Measurements from ENCODE around the gene XCR1. TPM values are rescaled to one million over a fixed set of nuclear protein-coding genes. Genes with fewer than 3 reads are reported as not detected.
A peak's percentile ranks its signal among the peaks of the same experiment; 100 is the strongest.

The XCR1 gene
- total and polyA plus RNA-seq, 10 donors: 0.06 to 7.3 (median 1.5) TPM

DNA sequence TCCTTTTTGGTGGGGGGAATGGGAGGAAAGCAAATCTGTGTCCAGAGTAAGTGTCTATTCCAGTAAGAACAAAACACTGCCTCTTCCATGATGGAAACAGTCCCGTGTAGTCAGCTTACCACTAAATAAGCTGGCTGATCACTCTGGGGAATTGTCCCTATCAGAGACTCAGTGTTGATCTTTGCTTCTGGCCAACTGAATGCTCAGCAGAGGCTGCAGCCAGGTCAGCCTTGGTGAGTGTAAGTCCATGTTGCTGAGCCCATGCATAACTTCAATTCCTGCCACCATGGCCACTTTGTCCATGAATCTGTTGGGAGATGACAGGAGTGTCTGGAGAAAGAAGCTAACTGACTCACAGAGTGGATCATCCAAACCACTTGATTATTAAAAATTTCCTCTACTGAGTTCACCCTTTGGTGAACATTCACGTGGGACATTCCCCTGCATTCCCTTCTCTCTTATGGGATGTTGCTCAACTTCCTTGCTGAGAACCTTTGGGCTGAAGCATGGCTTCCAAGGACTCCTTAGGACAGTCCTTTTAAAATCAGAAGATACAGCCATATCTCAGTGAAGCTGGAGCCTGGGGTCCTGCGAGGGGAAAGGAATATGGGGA is 33.9 kb upstream of the XCR1 start:
- no peak overlapping the region for H3K4me3 ChIP-seq
- peaks cover 0 to 45% (median 11%) of the 10 kb centered on the region in 6 donors for H3K4me1 ChIP-seq
- H3K9me3 ChIP-seq: no peaks in the 10 kb centered on the region
- H3K36me3 ChIP-seq: no peaks in the 10 kb centered on the region
- no peak for DNase-seq
- no peak overlapping the region for H3K27ac ChIP-seq
- TF ChIP-seq POLR2AphosphoS5 (IDR thresholded peaks at IDR 0.05): no peak
- TF ChIP-seq, protein P1, sequence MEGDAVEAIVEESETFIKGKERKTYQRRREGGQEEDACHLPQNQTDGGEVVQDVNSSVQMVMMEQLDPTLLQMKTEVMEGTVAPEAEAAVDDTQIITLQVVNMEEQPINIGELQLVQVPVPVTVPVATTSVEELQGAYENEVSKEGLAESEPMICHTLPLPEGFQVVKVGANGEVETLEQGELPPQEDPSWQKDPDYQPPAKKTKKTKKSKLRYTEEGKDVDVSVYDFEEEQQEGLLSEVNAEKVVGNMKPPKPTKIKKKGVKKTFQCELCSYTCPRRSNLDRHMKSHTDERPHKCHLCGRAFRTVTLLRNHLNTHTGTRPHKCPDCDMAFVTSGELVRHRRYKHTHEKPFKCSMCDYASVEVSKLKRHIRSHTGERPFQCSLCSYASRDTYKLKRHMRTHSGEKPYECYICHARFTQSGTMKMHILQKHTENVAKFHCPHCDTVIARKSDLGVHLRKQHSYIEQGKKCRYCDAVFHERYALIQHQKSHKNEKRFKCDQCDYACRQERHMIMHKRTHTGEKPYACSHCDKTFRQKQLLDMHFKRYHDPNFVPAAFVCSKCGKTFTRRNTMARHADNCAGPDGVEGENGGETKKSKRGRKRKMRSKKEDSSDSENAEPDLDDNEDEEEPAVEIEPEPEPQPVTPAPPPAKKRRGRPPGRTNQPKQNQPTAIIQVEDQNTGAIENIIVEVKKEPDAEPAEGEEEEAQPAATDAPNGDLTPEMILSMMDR (IDR thresholded peaks at IDR 0.05 in 8 of 11, conservative IDR thresholded peaks at IDR 0.05 in 3 of 11): no peak
- TF ChIP-seq POLR2A (IDR thresholded peaks at IDR 0.05): no peak
- 74 to 87% (median 77%) methylated on average over 3 of the region's 3 CpGs for WGBS, 5 donors
- intact Hi-C loops (cut with DNase I; ENCODE audit: low total_unique reads): no loop called here
- peaks cover 0 to 7% (median 0%) of the 10 kb centered on the region in 7 donors for H3K27me3 ChIP-seq (replicated peaks in 1 of 7)

DNA sequence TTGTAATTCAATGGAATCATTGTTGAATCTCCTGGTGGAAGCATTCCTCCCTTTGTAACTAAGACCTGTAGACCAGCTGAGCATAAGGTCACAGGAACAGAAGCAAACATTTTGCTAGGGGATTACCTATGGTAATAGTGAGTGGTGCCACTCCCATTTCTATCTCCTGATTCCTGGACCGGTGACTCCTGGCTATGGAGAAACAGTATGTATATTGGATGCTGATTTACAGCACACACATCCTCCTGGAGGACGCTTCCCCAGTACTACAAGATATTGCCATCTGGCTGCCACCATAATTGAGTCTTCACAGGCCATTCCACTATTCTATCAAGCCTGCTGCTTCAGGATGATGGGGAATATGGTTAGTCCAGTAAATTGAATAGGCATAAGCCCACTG is 33.3 kb upstream of the XCR1 start:
- Histone ChIP-seq H3K27me3 (replicated peaks in 1 of 7) (peaks cover 0 to 7% (median 0%) of the 10 kb centered on the region in 7 donors), H3K9me3 (no peaks in the 10 kb centered on the region), H3K4me3 (no peak overlapping the region), H3K27ac (no peak overlapping the region), H3K4me1 (peaks cover 0 to 39% (median 8%) of the 10 kb centered on the region in 6 donors), H3K36me3 (no peaks in the 10 kb centered on the region)
- TF ChIP-seq POLR2AphosphoS5 (IDR thresholded peaks at IDR 0.05) (no peak), POLR2A (IDR thresholded peaks at IDR 0.05) (no peak)
- TF ChIP-seq, protein P1 (IDR thresholded peaks at IDR 0.05 in 8 of 11, conservative IDR thresholded peaks at IDR 0.05 in 3 of 11): no peak
- DNase-seq: no peak
- intact Hi-C loops (cut with DNase I; ENCODE audit: low total_unique reads): no loop called here
- 85 to 100% (median 89%) methylated on average over 2 of the region's 2 CpGs for WGBS, 5 donors

DNA sequence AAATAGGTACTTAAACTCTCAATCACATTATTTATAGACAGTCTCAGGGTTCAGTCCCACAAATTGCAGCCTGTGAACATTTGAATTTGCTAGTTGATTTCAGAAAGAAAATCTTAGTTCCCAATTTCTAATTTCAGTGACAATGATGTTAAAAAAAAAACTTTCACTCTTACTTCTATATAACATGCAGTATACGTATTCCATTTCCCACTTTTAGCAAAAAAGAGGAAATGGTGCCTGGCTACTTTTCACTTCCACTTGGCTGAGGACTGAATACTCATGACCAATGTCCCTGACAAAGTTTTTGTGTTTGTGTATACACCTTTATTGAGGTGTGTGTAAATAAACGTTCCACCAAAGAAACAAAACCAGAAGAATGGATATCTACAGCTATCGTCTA is 32.1 kb upstream of the XCR1 start:
- Histone ChIP-seq H3K27me3 (replicated peaks in 1 of 7) (peaks cover 0 to 5% (median 0%) of the 10 kb centered on the region in 7 donors), H3K4me3 (no peak overlapping the region), H3K4me1 (peaks cover 0 to 27% (median 4%) of the 10 kb centered on the region in 6 donors), H3K27ac (peak overlapping the region in 2 of 8 donors; percentile 34 to 35), H3K36me3 (no peaks in the 10 kb centered on the region), H3K9me3 (no peaks in the 10 kb centered on the region)
- TF ChIP-seq POLR2A (IDR thresholded peaks at IDR 0.05): no peak
- TF ChIP-seq POLR2AphosphoS5 (IDR thresholded peaks at IDR 0.05): no peak
- TF ChIP-seq, protein P1 (IDR thresholded peaks at IDR 0.05 in 8 of 11, conservative IDR thresholded peaks at IDR 0.05 in 3 of 11): no peak
- intact Hi-C loops (cut with DNase I; ENCODE audit: low total_unique reads): no loop called here
- WGBS, 5 donors: 27 to 68% (median 34%) methylated on average over 3 of the region's 3 CpGs
- no peak for DNase-seq

DNA sequence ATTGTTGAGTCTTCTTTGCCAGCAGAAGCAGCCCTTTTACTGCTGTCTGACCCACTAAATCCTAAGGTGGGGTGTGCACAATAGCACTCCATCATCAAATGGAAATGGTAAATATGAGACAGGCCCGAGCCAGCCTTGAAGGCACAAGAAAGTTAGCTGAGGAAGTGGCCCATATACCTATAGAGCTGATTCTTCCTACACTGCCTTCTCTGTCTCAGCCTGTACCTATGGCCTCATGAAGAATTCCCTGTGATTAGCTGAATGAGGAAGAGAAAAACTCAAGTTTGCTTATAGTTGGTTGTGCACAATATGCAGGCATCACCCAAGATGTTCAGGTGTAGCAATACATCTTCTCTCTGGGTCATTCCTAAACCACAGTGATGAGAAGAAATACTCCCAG is 31.7 kb upstream of the XCR1 start:
- Histone ChIP-seq H3K4me1 (peaks cover 0 to 23% (median 4%) of the 10 kb centered on the region in 6 donors), H3K27me3 (replicated peaks in 1 of 7) (peaks cover 0 to under 1% (median 0%) of the 10 kb centered on the region in 7 donors), H3K27ac (peak overlapping the region in 2 of 8 donors; percentile 34 to 35), H3K9me3 (no peaks in the 10 kb centered on the region), H3K4me3 (no peak overlapping the region), H3K36me3 (no peaks in the 10 kb centered on the region)
- TF ChIP-seq, protein P1 (IDR thresholded peaks at IDR 0.05 in 8 of 11, conservative IDR thresholded peaks at IDR 0.05 in 3 of 11): no peak
- TF ChIP-seq POLR2A (IDR thresholded peaks at IDR 0.05) (no peak), POLR2AphosphoS5 (IDR thresholded peaks at IDR 0.05) (no peak)
- WGBS, 5 donors: 45 to 89% (median 67%) methylated on average over 1 of the region's 1 CpG
- no peak for DNase-seq
- intact Hi-C loops (cut with DNase I; ENCODE audit: low total_unique reads): no loop called here
